Activated T-helper 17 cell treated with anti-CD3 and anti-CD28 coated beads, Interleukin-2, amount 50 U/mL, for 72 hours (primary cell): Measurements from ENCODE around the gene CDC42BPB. TPM values are rescaled to one million over a fixed set of nuclear protein-coding genes. Genes with fewer than 3 reads are reported as not detected.

Source experiments
- ATAC-seq: fragments of 150-1000 bp; cut with Tn5 transposase; replicated peaks from 2 replicates; pipeline ENCODE4 v1.10.0; 2021; ENCODE audit warnings: mild to moderate bottlenecking, moderate library complexity
- H3K27ac Mint-ChIP-seq: one replicate; pipeline ENCODE4 v1.8.0; 2022; ENCODE audit warnings: mixed read lengths
- H3K27me3 Mint-ChIP-seq: one replicate; pipeline ENCODE4 v1.8.0; 2022; ENCODE audit warnings: mixed read lengths
- H3K36me3 Mint-ChIP-seq: one replicate; pipeline ENCODE4 v1.8.0; 2022; ENCODE audit warnings: low read depth, mild to moderate bottlenecking, mixed read lengths
- H3K4me1 Mint-ChIP-seq: one replicate; pipeline ENCODE4 v1.8.0; 2022; ENCODE audit warnings: mixed read lengths
- H3K4me3 Mint-ChIP-seq: one replicate; pipeline ENCODE4 v1.8.0; 2022; ENCODE audit warnings: mild to moderate bottlenecking, mixed read lengths
- H3K9me3 Mint-ChIP-seq: one replicate; pipeline ENCODE4 v1.8.0; 2022; ENCODE audit warnings: mixed read lengths
- total RNA-seq, 2 donors: library from RNA; stranded (reverse); gene quantifications; one replicate each; pipeline ENCODE4 v1.2.3, GENCODE V29; 2022

Gene CDC42BPB
- total RNA-seq, 2 donors from 2014 or later = 7.2 to 7.3 TPM

GRCh38 chr14:103087343-103087835 is 30.0 kb upstream of the CDC42BPB start:
- no peak overlapping the region for H3K4me3 Mint-ChIP-seq
- no peaks in the 10 kb centered on the region for H3K36me3 Mint-ChIP-seq
- H3K27ac Mint-ChIP-seq = no peak overlapping the region
- H3K9me3 Mint-ChIP-seq = no peaks in the 10 kb centered on the region
- H3K27me3 Mint-ChIP-seq = peaks cover 12% of the 10 kb centered on the region
- ATAC-seq = no peak
- no peaks in the 10 kb centered on the region for H3K4me1 Mint-ChIP-seq

- no peak overlapping the region for H3K27ac Mint-ChIP-seq
- no peaks in the 10 kb centered on the region for H3K9me3 Mint-ChIP-seq
- H3K36me3 Mint-ChIP-seq = no peaks in the 10 kb centered on the region
- no peak overlapping the region for H3K4me3 Mint-ChIP-seq
- H3K4me1 Mint-ChIP-seq = no peaks in the 10 kb centered on the region
- no peak for ATAC-seq
- peaks cover 12% of the 10 kb centered on the region for H3K27me3 Mint-ChIP-seq
Measured at GRCh38 chr14:103086771-103087342, 29.5 kb upstream of the CDC42BPB start.

- H3K4me1 Mint-ChIP-seq = no peaks in the 10 kb centered on the region
- H3K9me3 Mint-ChIP-seq = no peaks in the 10 kb centered on the region
- no peak overlapping the region for H3K27ac Mint-ChIP-seq
- no peaks in the 10 kb centered on the region for H3K36me3 Mint-ChIP-seq
- no peak for ATAC-seq
- no peak overlapping the region for H3K4me3 Mint-ChIP-seq
- peaks cover 12% of the 10 kb centered on the region for H3K27me3 Mint-ChIP-seq
Measured at GRCh38 chr14:103085106-103086091, 28.1 kb upstream of the CDC42BPB start.

- no peak for ATAC-seq
- Mint-ChIP-seq H3K27me3 (peaks cover 12% of the 10 kb centered on the region), H3K4me1 (no peaks in the 10 kb centered on the region), H3K4me3 (no peak within 1 kb of the TSS), H3K9me3 (no peaks in the 10 kb centered on the region), H3K36me3 (no peaks in the 10 kb centered on the region), H3K27ac (no peak within 1 kb of the TSS)
Measured at GRCh38 chr14:103084021-103084919, 26.9 kb upstream of the CDC42BPB start, which contains the start of gene LBHD2. LBHD2 (plus strand) TSS chr14:103084210; CDS start chr14:103086013, 1,803 bp downstream.

- H3K27ac Mint-ChIP-seq = no peak overlapping the region
- peaks cover 12% of the 10 kb centered on the region for H3K27me3 Mint-ChIP-seq
- no peaks in the 10 kb centered on the region for H3K9me3 Mint-ChIP-seq
- no peaks in the 10 kb centered on the region for H3K36me3 Mint-ChIP-seq
- H3K4me3 Mint-ChIP-seq = no peak overlapping the region
- no peak for ATAC-seq
- H3K4me1 Mint-ChIP-seq = no peaks in the 10 kb centered on the region
Measured at GRCh38 chr14:103081951-103082350, 24.6 kb upstream of the CDC42BPB start.

GRCh38 chr14:103078860-103079587 is 21.7 kb upstream of the CDC42BPB start:
- ATAC-seq = no peak
- H3K27ac Mint-ChIP-seq = no peak overlapping the region
- no peak overlapping the region for H3K4me3 Mint-ChIP-seq
- H3K4me1 Mint-ChIP-seq = no peaks in the 10 kb centered on the region
- H3K36me3 Mint-ChIP-seq = no peaks in the 10 kb centered on the region
- no peaks in the 10 kb centered on the region for H3K27me3 Mint-ChIP-seq
- H3K9me3 Mint-ChIP-seq = no peaks in the 10 kb centered on the region

- Mint-ChIP-seq H3K9me3 (no peaks in the 10 kb centered on the region), H3K4me3 (no peak overlapping the region), H3K27ac (no peak overlapping the region), H3K27me3 (no peaks in the 10 kb centered on the region), H3K36me3 (no peaks in the 10 kb centered on the region), H3K4me1 (no peaks in the 10 kb centered on the region)
- peak; percentile 62 for ATAC-seq
Measured at GRCh38 chr14:103078420-103078749, 21.0 kb upstream of the CDC42BPB start.

- Mint-ChIP-seq H3K9me3 (no peaks in the 10 kb centered on the region), H3K27ac (no peak overlapping the region), H3K36me3 (no peaks in the 10 kb centered on the region), H3K27me3 (no peaks in the 10 kb centered on the region), H3K4me3 (no peak overlapping the region), H3K4me1 (no peaks in the 10 kb centered on the region)
- no peak for ATAC-seq
Measured at GRCh38 chr14:103074729-103075367, 17.5 kb upstream of the CDC42BPB start.

- no peak for ATAC-seq
- H3K4me1 Mint-ChIP-seq = no peaks in the 10 kb centered on the region
Measured at GRCh38 chr14:103073876-103074728, 16.8 kb upstream of the CDC42BPB start.

GRCh38 chr14:103073367-103073875 is 16.1 kb upstream of the CDC42BPB start:
- Mint-ChIP-seq H3K36me3 (no peaks in the 10 kb centered on the region), H3K4me3 (no peak overlapping the region), H3K27ac (no peak overlapping the region), H3K27me3 (no peaks in the 10 kb centered on the region), H3K9me3 (no peaks in the 10 kb centered on the region), H3K4me1 (no peaks in the 10 kb centered on the region)
- ATAC-seq = no peak

More at GRCh38 chr14:103073876-103074728, 16.8 kb upstream of the CDC42BPB start:
- H3K27ac Mint-ChIP-seq = no peak overlapping the region
- H3K9me3 Mint-ChIP-seq = no peaks in the 10 kb centered on the region
- H3K27me3 Mint-ChIP-seq = no peaks in the 10 kb centered on the region
- no peak overlapping the region for H3K4me3 Mint-ChIP-seq
- H3K36me3 Mint-ChIP-seq = no peaks in the 10 kb centered on the region

GRCh38 chr14:103072595-103073366 is 15.4 kb upstream of the CDC42BPB start:
- no peaks in the 10 kb centered on the region for H3K27me3 Mint-ChIP-seq
- no peak overlapping the region for H3K4me3 Mint-ChIP-seq
- no peaks in the 10 kb centered on the region for H3K4me1 Mint-ChIP-seq
- no peaks in the 10 kb centered on the region for H3K36me3 Mint-ChIP-seq
- H3K9me3 Mint-ChIP-seq = no peaks in the 10 kb centered on the region
- ATAC-seq = no peak
- H3K27ac Mint-ChIP-seq = no peak overlapping the region
